Stomach (tissue), 4 donors: Measurements from ENCODE around the gene IFT172.

Source experiments
- CTCF ChIP-seq, 7 experiments: fragments of 450-650 bp in 4 of 7; fragments of 200-600 bp in 3 of 7; sonication (generic) in 3 of 7; IDR thresholded peaks; one replicate each; pipeline ENCODE4 v1.5.1; 2016 to 2019; ENCODE audit warnings: antibody characterized with exemption in 7 of 7, control low read depth in 2 of 7, mild to moderate bottlenecking in 1 of 7
- EP300 ChIP-seq: sonication (generic); formaldehyde crosslinking; IDR thresholded peaks from one replicate; pipeline ENCODE4 v1.6.1; 2017; ENCODE audit warnings: antibody characterized with exemption
- POLR2A ChIP-seq, 4 donors: fragments of 450-650 bp; IDR thresholded peaks; one replicate each; pipeline ENCODE4 v1.6.1; 2016; ENCODE audit warnings: antibody characterized with exemption in 4 of 4, control low read depth in 2 of 4, mild to moderate bottlenecking in 1 of 4, moderate library complexity in 1 of 4
- POLR2AphosphoS5 ChIP-seq, 3 donors: sonication (generic); formaldehyde crosslinking; IDR thresholded peaks; one replicate each; pipeline ENCODE4 v1.6.1; 2016; ENCODE audit warnings: antibody characterized with exemption in 3 of 3

- no peak for TF ChIP-seq POLR2AphosphoS5 (IDR thresholded peaks at IDR 0.05)
- no peak for TF ChIP-seq POLR2A (IDR thresholded peaks at IDR 0.05)
- TF ChIP-seq CTCF (IDR thresholded peaks at IDR 0.05) = no peak
- TF ChIP-seq EP300 = no peak
Observed at GRCh38 chr2:27442920-27443282, 46.6 kb downstream of the IFT172 start.
